HG02678 (cell line): ENCODE measurements around the gene ANKRD1.

Experiments
- ATAC-seq: cut with Tn5 transposase; IDR thresholded peaks from one replicate; pipeline ENCODE4 v1.9.1; 2021; ENCODE audit warnings: mild to moderate bottlenecking, moderate library complexity; ENCODE audit not compliant: unreplicated experiment

The ANKRD1 gene

GRCh38 chr10:90936276-90936659 is 15.4 kb upstream of the ANKRD1 start:
- ATAC-seq = no peak

GRCh38 chr10:90935581-90936275 is 14.8 kb upstream of the ANKRD1 start:
- no peak for ATAC-seq

- no peak for ATAC-seq
These were observed 10.3 kb upstream of the ANKRD1 start for GRCh38 chr10:90930971-90931871.

- ATAC-seq = no peak
These were observed 9.4 kb upstream of the ANKRD1 start for GRCh38 chr10:90930070-90930837.

GRCh38 chr10:90929179-90929578 is 8.3 kb upstream of the ANKRD1 start:
- ATAC-seq = no peak

GRCh38 chr10:90927293-90927692 is 6.4 kb upstream of the ANKRD1 start:
- ATAC-seq = no peak

- ATAC-seq = no peak
These were observed 4.5 kb upstream of the ANKRD1 start for GRCh38 chr10:90925079-90926029.

GRCh38 chr10:90924552-90924951 is 3.7 kb upstream of the ANKRD1 start:
- ATAC-seq = no peak

- ATAC-seq = no peak
These were observed 2.3 kb upstream of the ANKRD1 start for GRCh38 chr10:90923111-90923731.

GRCh38 chr10:90921906-90922305 is 1.0 kb upstream of the ANKRD1 start:
- no peak for ATAC-seq

- ATAC-seq = no peak
These were observed 958 bp downstream of the ANKRD1 start for GRCh38 chr10:90919683-90920574.

GRCh38 chr10:90917968-90918318 is 2.9 kb downstream of the ANKRD1 start:
- ATAC-seq = no peak

- no peak for ATAC-seq
These were observed 3.5 kb downstream of the ANKRD1 start for GRCh38 chr10:90917238-90917967.

- no peak for ATAC-seq
These were observed 4.3 kb downstream of the ANKRD1 start for GRCh38 chr10:90916392-90917237.

GRCh38 chr10:90915766-90916075 is 5.2 kb downstream of the ANKRD1 start:
- ATAC-seq = no peak

- no peak for ATAC-seq
These were observed 5.7 kb downstream of the ANKRD1 start for GRCh38 chr10:90914992-90915765.
